Sciatic nerve (tissue), 2 donors: ENCODE results near the gene C6orf47. TPM values are rescaled to one million over a fixed set of nuclear protein-coding genes. Genes with fewer than 3 reads are reported as not detected.
"Not testable (repeated sequence)": the region's sequence is repeated elsewhere in the genome, so short reads cannot be mapped to it uniquely, and the experiment has no call there.

Experiments used
- ATAC-seq: fragments of 200-7000 bp; cut with Tn5 transposase; one replicate; pipeline ENCODE4 v1.9.1; 2020; ENCODE audit warnings: mild to moderate bottlenecking, moderate library complexity
- DNase-seq: peaks from one replicate; pipeline ENCODE4 v3.0.0-alpha.2; 2020; ENCODE audit warnings: low spot score
- intact Hi-C: fragments of 100-400 bp; cut with DNase I; formaldehyde crosslinking; loops from one replicate; pipeline ENCODE4 v1.14.2; 2022
- total RNA-seq: library from RNA; stranded (reverse); fragmentation: NEBNext Ultra II Directional; extraction: Animal tissue kit (Norgen Biotek cat#: 25700); gene quantifications from one replicate; pipeline ENCODE4 v1.2.1, GENCODE V29; 2021
- donor health status: DM: no; HTN: no; CAD: no.
- donor health status: DM: no; HTN: no; CAD: no.

Gene C6orf47
- total RNA-seq = 14.5 TPM

GRCh38 chr6:31660381-31661261 lies at the start of gene C6orf47:
TSS of gene C6orf47 (minus strand) at chr6:31660778. CDS start at chr6:31659947, 831 bp downstream.
- intact Hi-C loops = no loop called here
- DNase-seq = peak; percentile 92
- ATAC-seq = peak; percentile 77

DNA sequence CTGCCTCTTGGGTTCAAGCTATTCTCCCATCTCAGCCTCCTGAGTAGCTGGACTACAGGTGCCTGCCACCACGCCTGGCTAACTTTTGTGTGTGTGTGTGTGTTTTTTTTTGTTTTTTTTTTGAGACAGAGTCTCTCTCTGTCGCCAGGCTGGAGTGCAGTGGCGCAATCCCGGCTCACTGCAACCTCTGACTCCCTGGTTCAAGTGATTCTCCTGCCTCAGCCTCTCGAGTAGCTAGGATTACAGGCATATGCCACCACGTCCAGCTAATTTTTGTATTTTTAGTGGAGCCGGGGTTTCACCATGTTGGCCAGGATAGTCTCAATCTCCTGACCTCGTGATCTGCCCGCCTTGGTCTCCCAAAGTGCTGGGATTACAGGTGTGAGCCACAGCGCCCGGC lies 48.6 kb upstream of the C6orf47 start:
- DNase-seq, intact Hi-C loops, ATAC-seq: not testable (repeated sequence)

DNA sequence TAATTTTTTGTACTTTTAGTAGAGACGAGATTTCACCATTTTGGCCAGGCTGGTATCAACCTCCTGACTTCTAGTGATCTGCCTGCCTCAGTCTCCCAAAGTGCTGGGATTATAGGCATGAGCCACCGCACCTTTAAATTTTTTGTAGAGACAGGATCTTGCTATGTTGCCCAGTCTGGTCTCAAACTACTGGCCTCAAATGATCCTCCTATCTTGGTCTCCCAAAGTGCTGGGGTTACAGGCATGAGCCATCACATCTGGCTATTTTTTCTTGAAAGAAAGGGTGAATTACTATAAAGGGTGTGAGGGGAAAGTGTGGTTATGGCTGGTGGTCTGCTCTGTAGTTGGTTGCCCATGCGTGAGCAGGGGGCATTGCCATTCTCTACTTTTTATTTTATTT lies 47.6 kb upstream of the C6orf47 start:
- DNase-seq (no peak), ATAC-seq (no peak)
- intact Hi-C loops = no loop called here

GRCh38 chr6:31707701-31708100 lies 47.1 kb upstream of the C6orf47 start:
- intact Hi-C loops = no loop called here
- DNase-seq (no peak), ATAC-seq (no peak)

DNA sequence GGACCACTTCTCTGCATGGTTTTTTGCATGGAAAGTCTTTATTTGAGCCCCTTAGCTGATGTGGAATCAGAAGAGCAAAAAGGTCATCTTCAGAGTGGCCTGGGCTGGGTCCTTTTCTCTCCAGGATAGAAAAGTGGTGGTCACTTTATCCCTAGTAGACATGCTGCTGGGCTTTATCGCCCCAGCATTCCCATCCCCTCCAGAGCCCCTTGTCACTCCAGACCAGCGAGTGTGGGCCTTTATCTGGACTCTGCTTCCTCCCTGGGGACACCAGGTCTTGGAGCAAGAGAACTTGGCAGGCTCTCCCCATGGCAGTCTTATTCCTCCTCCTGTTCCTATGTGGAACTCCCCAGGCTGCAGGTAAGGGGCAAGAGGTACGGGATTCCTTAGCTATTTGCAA lies 46.0 kb upstream of the C6orf47 start, which contains the start of gene LY6G6F:
Gene LY6G6F (plus strand): TSS at position 268 of the 400 bp plus-strand sequence. CDS start 41 bp downstream, at position 309.
- DNase-seq (no peak), ATAC-seq (no peak)
- intact Hi-C loops = no loop called here

- ATAC-seq (no peak), DNase-seq (no peak)
- intact Hi-C loops = no loop called here
Measured at GRCh38 chr6:31705931-31706330, 45.4 kb upstream of the C6orf47 start.

GRCh38 chr6:31702819-31703716 lies 42.5 kb upstream of the C6orf47 start, which contains the start of gene ABHD16A:
TSS of gene ABHD16A (minus strand) at chr6:31703324. CDS start at chr6:31703281, 43 bp downstream.
- peak; percentile 99 for ATAC-seq
- intact Hi-C loops = no loop called here
- peak; percentile 99 for DNase-seq

DNA sequence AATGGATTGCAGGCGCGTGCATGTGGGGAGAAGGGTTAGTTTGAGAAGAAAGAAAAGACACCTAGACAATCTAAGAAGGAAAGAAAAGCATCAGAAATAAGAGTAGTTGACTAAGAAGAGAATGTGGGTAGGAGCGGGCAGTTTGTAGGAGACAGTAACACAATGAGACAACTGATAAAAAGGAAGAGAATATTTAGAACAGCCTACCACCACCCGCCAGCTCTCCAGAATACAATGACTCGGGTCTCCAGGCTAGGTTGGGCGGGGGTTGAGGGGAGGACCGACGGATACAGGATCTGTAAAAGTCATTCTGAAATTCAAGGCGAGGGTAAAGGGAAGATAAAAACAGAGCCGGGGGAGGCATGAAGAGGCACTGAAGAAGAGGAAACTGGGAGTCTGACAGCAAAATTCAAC lies 41.8 kb upstream of the C6orf47 start:
- ATAC-seq (peak; percentile 11), DNase-seq (no peak)
- intact Hi-C loops = no loop called here

DNA sequence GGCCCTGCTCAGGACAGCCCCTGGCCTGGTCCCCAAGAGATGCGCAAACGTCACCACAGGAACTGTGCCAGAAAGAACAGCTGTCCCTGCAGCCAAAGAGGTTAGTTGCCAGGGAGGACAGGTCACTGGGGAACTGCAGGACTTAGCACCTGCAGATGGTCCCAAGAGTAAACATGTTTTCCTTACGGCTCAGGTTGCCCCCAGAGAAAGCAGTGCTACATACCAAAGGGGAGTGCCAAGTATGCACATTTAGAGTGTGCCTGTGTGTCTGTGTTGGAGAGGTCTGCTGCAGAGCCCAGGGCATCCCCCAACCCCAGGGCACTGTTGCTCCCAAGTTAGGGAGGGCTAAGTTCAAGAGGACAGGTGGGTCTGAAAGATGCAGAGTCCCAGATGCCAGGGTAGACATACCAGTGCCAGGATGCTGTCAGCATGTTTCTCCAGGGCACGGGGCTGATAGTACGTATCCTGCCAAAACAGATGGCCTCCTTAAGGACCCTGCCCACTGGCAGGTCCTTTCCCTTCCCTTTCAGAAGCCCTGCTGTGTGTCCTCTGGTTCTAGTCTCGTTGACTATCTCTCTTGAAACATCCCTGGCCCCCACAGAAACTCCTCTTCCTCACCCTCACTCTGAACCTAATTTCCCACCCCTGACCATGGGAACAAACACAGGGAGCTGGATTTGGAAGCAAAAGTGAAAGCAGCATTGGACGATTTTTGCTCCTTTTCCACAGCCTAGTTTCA lies 41.3 kb upstream of the C6orf47 start:
- DNase-seq = no peak
- intact Hi-C loops = no loop called here
- peak; percentile 1 for ATAC-seq

- no peak for ATAC-seq
- intact Hi-C loops = no loop called here
- DNase-seq = no peak
Measured at GRCh38 chr6:31700740-31701401, 40.3 kb upstream of the C6orf47 start.

DNA sequence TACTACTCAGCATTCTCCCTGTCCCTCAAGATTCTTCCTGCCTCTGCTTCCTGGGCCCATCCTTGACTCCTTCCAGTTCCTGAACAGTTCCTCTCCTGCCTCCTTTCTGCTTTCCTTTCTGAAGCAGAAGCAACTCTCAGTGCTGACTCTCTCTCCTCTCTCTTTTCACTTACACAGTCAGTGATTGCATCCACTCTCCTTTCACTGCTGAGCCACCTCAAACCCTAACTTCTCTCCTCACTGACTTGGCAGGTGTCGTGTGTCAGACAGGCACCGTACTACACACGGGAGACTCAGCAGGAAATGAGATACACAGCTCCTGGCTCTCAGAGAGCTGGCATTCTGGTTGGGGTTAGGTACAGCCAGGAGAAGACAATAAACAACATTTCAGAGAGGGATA lies 37.0 kb upstream of the C6orf47 start:
- ATAC-seq (no peak), DNase-seq (no peak)
- intact Hi-C loops = no loop called here

DNA sequence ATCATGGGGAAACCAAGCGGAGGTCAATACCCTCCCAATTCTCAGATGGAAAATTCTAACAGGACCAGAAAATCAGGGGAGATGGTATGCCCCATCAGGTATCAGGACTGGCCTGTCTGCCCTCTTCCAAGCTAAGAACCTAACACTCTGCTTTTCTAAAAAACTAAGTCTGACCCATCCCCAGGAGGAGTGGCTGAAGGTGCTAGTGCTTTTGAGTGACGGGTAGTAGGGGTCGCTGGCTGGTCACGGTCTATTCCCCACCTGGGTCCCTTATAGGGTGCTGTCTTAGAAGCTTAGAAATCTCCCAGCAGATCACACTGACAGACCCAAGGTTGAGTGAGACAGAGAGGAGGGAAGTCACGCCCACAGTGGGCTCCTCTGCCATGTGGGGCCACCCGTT lies 33.0 kb upstream of the C6orf47 start:
- DNase-seq = no peak
- no peak for ATAC-seq
- intact Hi-C loops = no loop called here

DNA sequence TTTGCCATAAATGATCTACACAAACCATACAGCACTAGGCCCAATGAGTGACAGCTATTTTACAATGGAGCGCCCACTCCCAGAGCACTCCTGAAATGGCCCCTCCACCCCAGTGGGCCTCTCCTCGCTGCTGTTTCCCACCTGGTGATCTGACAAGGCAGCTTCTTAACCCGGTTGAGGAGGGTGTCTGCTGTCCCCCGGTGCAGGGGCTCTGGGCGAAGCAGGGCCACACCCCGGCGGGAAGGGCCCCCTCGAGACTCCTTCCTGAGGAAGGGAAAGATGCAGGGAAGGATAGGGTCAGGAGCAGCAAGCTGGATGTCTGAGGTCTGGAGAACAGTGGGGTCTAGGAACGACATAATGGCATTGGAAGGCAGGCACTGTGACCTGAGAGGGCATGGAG lies 32.3 kb upstream of the C6orf47 start:
- intact Hi-C loops = no loop called here
- ATAC-seq = no peak
- DNase-seq = no peak

DNA sequence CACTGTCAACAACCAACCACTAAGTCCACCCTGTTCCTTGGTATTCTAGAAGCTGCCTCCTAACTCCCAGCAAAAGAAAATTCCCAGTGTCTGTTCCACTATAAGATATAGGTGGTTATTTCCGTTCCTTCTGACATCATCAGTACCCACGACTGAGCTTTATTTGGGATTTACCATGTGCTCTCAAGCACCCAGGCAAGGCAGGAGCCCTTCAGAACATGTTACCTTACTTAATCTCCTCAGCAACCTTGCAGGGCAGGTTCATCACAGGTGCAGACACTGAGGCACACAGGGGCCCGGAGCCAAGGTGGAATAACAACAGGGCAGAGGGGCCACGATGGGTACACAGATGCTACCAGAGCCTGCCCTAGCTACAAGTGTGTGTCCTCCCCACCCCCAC lies 31.8 kb upstream of the C6orf47 start:
- no peak for ATAC-seq
- intact Hi-C loops = no loop called here
- no peak for DNase-seq

DNA sequence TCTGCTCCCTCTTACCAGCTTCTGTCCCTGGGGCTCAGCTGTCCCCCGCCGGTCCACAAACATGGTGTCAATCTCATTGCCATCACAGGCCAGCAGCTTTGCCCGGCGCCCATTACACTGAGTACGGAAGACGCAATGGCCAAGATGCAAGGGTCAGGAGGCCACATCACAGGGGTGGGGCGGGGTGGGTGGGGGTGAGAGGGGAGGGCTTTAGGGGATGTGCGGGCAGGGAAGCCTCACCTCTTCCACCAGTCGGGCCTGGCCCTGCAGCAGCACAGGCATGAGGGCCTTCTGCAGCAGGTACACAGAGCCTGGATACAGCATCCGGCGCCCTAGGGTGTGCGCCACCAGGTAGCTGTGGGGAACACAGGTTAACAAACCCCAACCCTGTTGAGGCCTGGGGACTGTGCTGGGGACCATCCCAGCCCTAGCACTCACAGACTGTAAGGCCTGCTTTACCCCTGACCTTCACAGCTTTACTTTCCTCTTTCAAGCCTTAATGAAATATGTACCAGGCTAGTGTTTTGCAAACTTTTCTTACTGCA lies 31.1 kb upstream of the C6orf47 start:
- no peak for DNase-seq
- no peak for ATAC-seq

GRCh38 chr6:31691078-31691463 lies 30.5 kb upstream of the C6orf47 start:
- DNase-seq (no peak), ATAC-seq (no peak)
- intact Hi-C loops = no loop called here

More for the DNA sequence above, 31.1 kb upstream of the C6orf47 start:
- intact Hi-C loops = no loop called here

GRCh38 chr6:31690231-31691077 lies 29.9 kb upstream of the C6orf47 start:
- intact Hi-C loops = no loop called here
- ATAC-seq (no peak), DNase-seq (no peak)
